Ishikawa (cell line): ENCODE results near the gene MIR17HG.

ENCODE experiments used
- CEBPB ChIP-seq: IDR thresholded peaks from 2 replicates; pipeline ENCODE4 v1.6.1; 2012
- CREB1 ChIP-seq: IDR thresholded peaks from 2 replicates; pipeline ENCODE4 v1.6.1; 2012; ENCODE audit warnings: low read depth
- EGR1 ChIP-seq: IDR thresholded peaks from 2 replicates; pipeline ENCODE4 v1.6.1; 2012
- EP300 ChIP-seq: IDR thresholded peaks from 2 replicates; pipeline ENCODE4 v1.6.1; 2012; ENCODE audit warnings: borderline replicate concordance
- FOXM1 ChIP-seq: IDR thresholded peaks from 2 replicates; pipeline ENCODE4 v1.6.1; 2012; ENCODE audit warnings: low read depth, borderline replicate concordance
- MAX ChIP-seq: IDR thresholded peaks from 2 replicates; pipeline ENCODE4 v1.6.1; 2012
- NFIC ChIP-seq: IDR thresholded peaks from 2 replicates; pipeline ENCODE4 v1.6.1; 2012
- RAD21 ChIP-seq: IDR thresholded peaks from 2 replicates; pipeline ENCODE4 v1.6.1; 2012; ENCODE audit warnings: low read depth
- REST ChIP-seq: IDR thresholded peaks from 2 replicates; pipeline ENCODE4 v1.6.1; 2012; ENCODE audit warnings: low read depth, mild to moderate bottlenecking
- TAF1 ChIP-seq: IDR thresholded peaks from 2 replicates; pipeline ENCODE4 v1.6.1; 2012; ENCODE audit warnings: low read depth, mild to moderate bottlenecking
- TCF12 ChIP-seq: IDR thresholded peaks from 2 replicates; pipeline ENCODE4 v1.6.1; 2012; ENCODE audit warnings: low read depth
- TEAD4 ChIP-seq: IDR thresholded peaks from 2 replicates; pipeline ENCODE4 v1.6.1; 2012
- USF1 ChIP-seq: IDR thresholded peaks from 2 replicates; pipeline ENCODE4 v1.6.1; 2012
- YY1 ChIP-seq: IDR thresholded peaks from 2 replicates; pipeline ENCODE4 v1.6.1; 2012; ENCODE audit warnings: low read depth
- ZBTB7A ChIP-seq: IDR thresholded peaks from 2 replicates; pipeline ENCODE4 v1.6.1; 2012; ENCODE audit warnings: low read depth

Gene MIR17HG

GRCh38 chr13:91347202-91347995 lies at the start of gene MIR17HG:
Gene MIR17HG, plus strand, starts transcription at chr13:91347687.
- TF ChIP-seq YY1 = no peak
- peak; percentile 97 for TF ChIP-seq MAX
- TF ChIP-seq EP300 = no peak
- TF ChIP-seq NFIC = no peak; the same call in 1 of the 2 replicates
- TF ChIP-seq TAF1 = peak; percentile 75; the same call in 1 of the 2 replicates
- TF ChIP-seq TCF12 = peak; percentile 37; the same call in 1 of the 2 replicates
- peak; percentile 24; the same call in 1 of the 2 replicates for TF ChIP-seq USF1
- TF ChIP-seq FOXM1 = no peak
- 0 out of 2 replicates have a peak, but pooled peaks have one; percentile 8 for TF ChIP-seq EGR1
- TF ChIP-seq ZBTB7A = peak; percentile 88

GRCh38 chr13:91298060-91298459 lies 49.4 kb upstream of the MIR17HG start:
- TF ChIP-seq USF1 (no peak), ZBTB7A (no peak), REST (no peak), TAF1 (no peak), TCF12 (no peak), CEBPB (no peak), MAX (no peak), EGR1 (no peak), RAD21 (no peak), CREB1 (no peak), TEAD4 (no peak)

- no peak for TF ChIP-seq FOXM1
Measured at GRCh38 chr13:91302111-91302510, 45.4 kb upstream of the MIR17HG start.

GRCh38 chr13:91303031-91303430 lies 44.5 kb upstream of the MIR17HG start:
- TF ChIP-seq FOXM1 = no peak
- TF ChIP-seq RAD21 = no peak
- no peak for TF ChIP-seq TCF12
- no peak for TF ChIP-seq REST
- TF ChIP-seq EP300 = no peak
- TF ChIP-seq TAF1 = no peak
- no peak for TF ChIP-seq EGR1
- TF ChIP-seq ZBTB7A = no peak
- no peak for TF ChIP-seq CREB1
- no peak for TF ChIP-seq USF1
- TF ChIP-seq YY1 = no peak
- TF ChIP-seq TEAD4 = no peak
- TF ChIP-seq CEBPB = no peak

GRCh38 chr13:91304741-91305140 lies 42.7 kb upstream of the MIR17HG start:
- TF ChIP-seq EGR1 (no peak), FOXM1 (no peak), MAX (no peak), CREB1 (no peak), ZBTB7A (no peak), TAF1 (no peak), TEAD4 (no peak), CEBPB (no peak), RAD21 (no peak), YY1 (no peak), REST (no peak), USF1 (no peak)
